T-cell (primary cell): ENCODE data around the gene CD6. TPM values are rescaled to one million over a fixed set of nuclear protein-coding genes. Genes with fewer than 3 reads are reported as not detected.
"Not testable (repeated sequence)": the region's sequence is repeated elsewhere in the genome, so short reads cannot be mapped to it uniquely, and the experiment has no call there.

ENCODE experiments used
- ATAC-seq, 4 experiments: fragments of 200-7000 bp in 3 of 4; fragments of 150-1000 bp in 1 of 4; cut with Tn5 transposase; replicated peaks in 1 of 4; 1 replicate in 3 of 4; 2 replicates in 1 of 4; pipeline ENCODE4 v1.10.0; 2021; ENCODE audit warnings: moderate library complexity in 3 of 4, mild to moderate bottlenecking in 2 of 4, moderate number of reproducible peaks in 1 of 4
- CTCF ChIA-PET, 2 donors: fragments of 300-600 bp; sonication (Branson Sonifier 250); formaldehyde crosslinking; loops; one replicate each; lab custom pipeline; 2022; ENCODE audit warnings: antibody characterized with exemption in 2 of 2; lab: Charles Lee
- POLR2A ChIA-PET, 2 donors: fragments of 300-600 bp; sonication (Branson Sonifier 250); formaldehyde crosslinking; loops; one replicate each; lab custom pipeline; 2022; ENCODE audit warnings: antibody characterized with exemption in 2 of 2; lab: Charles Lee
- DNase-seq, 35 experiments: peaks; one replicate each; pipeline versions ENCODE4 v3.0.0 to v3.0.0-alpha.2; 2013 to 2023
- H3K27ac ChIP-seq: one replicate; pipeline ENCODE4 v1.5.1; 2013; ENCODE audit warnings: low read length
- H3K27me3 ChIP-seq, 2 experiments: replicated peaks in 1 of 2; 1 replicate in 1 of 2; 2 replicates in 1 of 2; pipeline versions ENCODE4 v1.6.1 to v1.7.0; 2013; ENCODE audit warnings: low read length in 1 of 2, mixed read lengths in 1 of 2; ENCODE audit not compliant: control insufficient read depth in 2 of 2, insufficient read depth in 2 of 2; ENCODE audit errors: extremely low read depth in 1 of 2
- H3K36me3 ChIP-seq, 2 donors: 1 replicate in 1 of 2; 2 replicates in 1 of 2; pipeline versions ENCODE4 v1.6.1 to v1.7.0; 2013; ENCODE audit warnings: low read length in 1 of 2; ENCODE audit not compliant: control insufficient read depth in 2 of 2, insufficient read depth in 1 of 2; ENCODE audit errors: extremely low read depth in 1 of 2
- H3K4me1 ChIP-seq, 2 experiments: 1 replicate in 1 of 2; 2 replicates in 1 of 2; pipeline versions ENCODE4 v1.6.1 to v1.7.0; 2013; ENCODE audit warnings: low read length in 2 of 2, mixed read lengths in 1 of 2; ENCODE audit not compliant: insufficient read depth in 2 of 2, control insufficient read depth in 1 of 2; ENCODE audit errors: extremely low read depth in 1 of 2
- H3K4me3 ChIP-seq, 2 donors: 1 replicate in 1 of 2; 2 replicates in 1 of 2; pipeline versions ENCODE4 v1.5.1 to v1.7.0; 2013; ENCODE audit warnings: mild to moderate bottlenecking in 2 of 2, low read length in 1 of 2, moderate library complexity in 1 of 2; ENCODE audit not compliant: control insufficient read depth in 1 of 2; ENCODE audit errors: extremely low read depth in 1 of 2
- H3K9me3 ChIP-seq: 2 replicates; pipeline ENCODE4 v1.7.0; 2013
- H3K27ac Mint-ChIP-seq, 2 donors: one replicate each; pipeline ENCODE4 v1.8.0; 2020 to 2021; ENCODE audit warnings: mild to moderate bottlenecking in 2 of 2, mixed read lengths in 2 of 2
- H3K27me3 Mint-ChIP-seq, 2 donors: one replicate each; pipeline ENCODE4 v1.8.0; 2021 to 2022; ENCODE audit warnings: mixed read lengths in 2 of 2
- H3K36me3 Mint-ChIP-seq: one replicate; pipeline ENCODE4 v1.8.0; 2021; ENCODE audit warnings: mixed read lengths
- H3K4me1 Mint-ChIP-seq, 3 donors: one replicate each; pipeline ENCODE4 v1.8.0; 2020 to 2022; ENCODE audit warnings: mixed read lengths in 3 of 3, mild to moderate bottlenecking in 1 of 3
- H3K4me3 Mint-ChIP-seq, 3 donors: one replicate each; pipeline ENCODE4 v1.8.0; 2020 to 2022; ENCODE audit warnings: mild to moderate bottlenecking in 3 of 3, mixed read lengths in 3 of 3, moderate library complexity in 3 of 3
- H3K9me3 Mint-ChIP-seq, 3 donors: one replicate each; pipeline ENCODE4 v1.8.0; 2020 to 2022; ENCODE audit warnings: mixed read lengths in 3 of 3
- WGBS: methylation state at CpG from one replicate; pipeline ENCODE4 v1.1.5; 2013; ENCODE audit warnings: missing lambda C conversion rate; ENCODE audit not compliant: insufficient coverage; 5-methylcytosine and 5-hydroxymethylcytosine counted together
- total RNA-seq, 35 experiments: library from RNA in 6 of 35; stranded (reverse) in 6 of 35; fragments of 120-200 nt in 1 of 35; gene quantifications; one replicate each; pipeline versions ENCODE4 v1.2.1 to v1.2.4 and lab custom pipeline; 2013 to 2026

The CD6 gene
- total RNA-seq, 5 donors from 2014 or later (not counting 1 experiment from before 2014, with no cell fraction given) = 413 to 594 (median 495) TPM

GRCh38 chr11:61058583-61059259 lies 87.2 kb downstream of the CD6 start:
- Mint-ChIP-seq H3K4me1 (peaks cover 59 to 69% (median 65%) of the 10 kb centered on the region in 3 donors), H3K27ac (peak overlapping the region; percentile 80 to 81), H3K9me3 (no peaks in the 10 kb centered on the region), H3K27me3 (no peaks in the 10 kb centered on the region), H3K36me3 (peaks cover 4% of the 10 kb centered on the region), H3K4me3 (peak overlapping the region in 1 of 3 donors; percentile 55)
- peaks cover 16 to 82% of the 10 kb centered on the region in 2 experiments for H3K4me1 ChIP-seq
- POLR2A ChIA-PET = no interaction called here
- H3K27ac ChIP-seq = peak overlapping the region; percentile 16
- no peaks in the 10 kb centered on the region for H3K36me3 ChIP-seq
- DNase-seq = peak in 1 of 35 experiments; percentile 5
- no peak for ATAC-seq
- H3K4me3 ChIP-seq = no peak overlapping the region
- H3K9me3 ChIP-seq = no peaks in the 10 kb centered on the region
- CTCF ChIA-PET = no interaction called here
- no peaks in the 10 kb centered on the region for H3K27me3 ChIP-seq
- 76% methylated on average over 7 of the region's 14 CpGs for WGBS

DNA sequence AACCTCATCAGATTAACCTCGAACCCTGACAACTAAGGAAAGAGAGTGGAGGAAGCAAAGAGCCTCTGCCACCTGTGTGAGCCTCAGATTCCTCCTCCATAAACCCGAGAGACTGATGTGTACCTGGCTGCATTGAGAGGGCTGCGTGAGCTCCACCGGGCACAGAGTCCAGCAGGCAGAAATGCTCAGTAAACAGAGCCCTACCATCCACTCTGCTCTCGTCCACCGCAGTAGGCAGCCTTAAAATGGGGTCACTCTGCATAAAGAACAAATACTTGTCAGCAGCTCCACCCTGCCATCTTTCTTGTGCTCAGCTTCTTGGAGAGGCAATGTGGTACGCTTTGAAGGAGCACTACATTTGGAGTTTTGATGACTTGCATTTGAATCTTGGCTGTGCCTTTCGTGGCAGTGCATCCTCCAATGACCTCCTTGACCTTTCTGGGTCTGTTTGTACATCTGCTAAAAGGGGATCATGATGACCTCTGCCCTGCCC lies 87.8 kb downstream of the CD6 start:
- WGBS = 95% methylated on average over 4 of the region's 8 CpGs
- H3K4me3 ChIP-seq = no peak overlapping the region
- no peaks in the 10 kb centered on the region for H3K9me3 ChIP-seq
- no peaks in the 10 kb centered on the region for H3K36me3 ChIP-seq
- peaks cover 4% of the 10 kb centered on the region for H3K36me3 Mint-ChIP-seq
- peaks cover 55 to 67% (median 62%) of the 10 kb centered on the region in 3 donors for H3K4me1 Mint-ChIP-seq
- no peak for DNase-seq
- ATAC-seq = no peak
- H3K9me3 Mint-ChIP-seq = no peaks in the 10 kb centered on the region
- no peaks in the 10 kb centered on the region for H3K27me3 ChIP-seq
- H3K4me3 Mint-ChIP-seq = peak overlapping the region in 1 of 3 donors; percentile 55
- ChIA-PET CTCF (no interaction called here), POLR2A (no interaction called here)
- no peaks in the 10 kb centered on the region for H3K27me3 Mint-ChIP-seq
- H3K4me1 ChIP-seq = peaks cover 16 to 80% of the 10 kb centered on the region in 2 experiments
- H3K27ac ChIP-seq = peak overlapping the region; percentile 22
- H3K27ac Mint-ChIP-seq = peak overlapping the region; percentile 68 to 81

DNA sequence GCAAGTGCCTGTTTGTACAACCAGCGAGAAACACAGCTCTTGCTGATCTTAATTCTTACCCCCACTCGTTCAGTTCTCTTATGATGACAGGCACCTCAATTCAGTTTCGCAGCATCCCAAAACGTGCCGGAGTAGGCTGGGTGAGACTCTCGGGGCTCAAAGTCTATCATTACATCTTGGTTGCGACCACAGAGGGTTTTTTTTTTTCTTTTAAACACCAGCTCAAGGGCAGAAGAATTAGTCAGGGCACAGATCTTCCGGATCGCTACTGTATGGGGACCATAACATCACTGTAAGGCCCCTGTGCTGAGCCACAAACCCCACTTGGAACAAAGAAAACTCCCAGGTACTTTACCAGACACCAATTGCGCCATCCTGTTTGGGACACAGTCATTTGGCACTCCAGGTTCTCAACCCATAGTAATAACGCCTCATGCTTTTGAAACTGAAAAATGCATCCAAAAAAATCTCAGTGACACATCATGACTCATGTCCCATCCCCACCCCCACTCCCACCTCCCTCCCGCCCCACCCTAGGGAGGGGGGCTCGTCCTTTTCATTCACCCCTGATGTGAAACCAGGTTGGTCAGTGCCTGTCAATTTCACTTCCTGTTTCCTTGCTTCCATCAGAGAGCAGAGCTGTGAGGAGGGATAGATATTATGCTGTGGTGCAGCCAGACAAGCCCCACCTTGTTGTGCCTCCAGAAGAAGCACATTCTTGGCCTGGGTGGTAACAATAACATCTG lies 89.8 kb downstream of the CD6 start:
- H3K27ac Mint-ChIP-seq = peak overlapping the region; percentile 97
- H3K4me3 ChIP-seq = peak overlapping the region in 1 of 2 donors; percentile 26
- 0% methylated on average over 8 of the region's 13 CpGs for WGBS

DNA sequence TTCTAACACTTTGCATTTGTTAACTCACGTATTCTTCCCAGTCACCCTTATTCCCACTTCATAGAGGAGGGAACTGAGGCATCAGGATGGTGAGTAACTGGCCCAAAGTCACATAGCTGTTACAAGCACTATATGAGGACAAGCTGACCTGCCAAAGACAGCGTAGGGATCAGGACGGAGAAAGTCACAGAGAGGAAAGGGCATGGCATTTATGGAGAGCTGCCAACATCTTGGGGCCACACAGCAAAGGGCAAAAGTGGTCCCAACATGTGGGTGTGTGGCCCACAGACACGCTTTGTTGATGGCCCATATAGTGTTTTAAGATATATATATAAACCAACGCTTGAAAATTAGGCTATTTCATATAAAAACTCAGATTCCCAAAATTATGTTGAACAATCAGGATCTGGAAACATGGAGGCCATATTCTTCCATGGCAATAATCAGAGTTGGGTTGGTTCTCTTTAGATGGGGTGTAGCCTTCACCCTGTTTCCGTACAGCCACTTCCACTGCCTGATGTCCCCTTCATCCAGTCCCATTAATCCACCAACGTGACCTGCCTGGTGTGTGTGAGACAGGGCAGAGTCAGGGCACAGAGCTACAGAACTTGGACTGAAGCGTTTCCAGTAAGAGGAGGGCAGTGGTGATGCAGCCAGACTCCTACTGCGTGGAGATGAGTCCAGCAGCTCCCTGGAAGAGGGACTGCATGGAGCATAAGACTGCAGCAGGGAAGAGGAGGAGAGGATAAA lies 90.9 kb downstream of the CD6 start:
- ATAC-seq (no peak), DNase-seq (no peak)
- CTCF ChIA-PET = interaction anchor here (0.6 to 2.1 kb wide), 4 partner anchors 20 to 48 kb away, joined by 3 to 13 read pairs (median 5); no protein-coding TSS in a partner anchor
- Histone ChIP-seq H3K4me3 (no peak overlapping the region), H3K27ac (peak overlapping the region; percentile 90), H3K27me3 (no peaks in the 10 kb centered on the region), H3K4me1 (peaks cover 28 to 79% of the 10 kb centered on the region in 2 experiments), H3K36me3 (no peaks in the 10 kb centered on the region), H3K9me3 (no peaks in the 10 kb centered on the region)
- Mint-ChIP-seq H3K4me3 (peak overlapping the region in 1 of 3 donors; percentile 80), H3K27me3 (no peaks in the 10 kb centered on the region), H3K27ac (peak overlapping the region; percentile 93 to 97), H3K4me1 (peaks cover 75 to 82% (median 75%) of the 10 kb centered on the region in 3 donors), H3K9me3 (no peaks in the 10 kb centered on the region), H3K36me3 (peaks cover 4% of the 10 kb centered on the region)
- WGBS = 100% methylated on average over 4 of the region's 9 CpGs
- POLR2A ChIA-PET = interaction anchor here in 1 of 2 donors (0.6 to 1.1 kb wide), 3 partner anchors 20 to 57 kb away, joined by 3 to 5 read pairs (median 4); no protein-coding TSS in a partner anchor

More for the DNA sequence above, 89.8 kb downstream of the CD6 start:
- Histone ChIP-seq H3K4me1 (peaks cover 21 to 80% of the 10 kb centered on the region in 2 experiments), H3K27me3 (no peaks in the 10 kb centered on the region), H3K36me3 (no peaks in the 10 kb centered on the region), H3K27ac (peak overlapping the region; percentile 90), H3K9me3 (no peaks in the 10 kb centered on the region)
- peak in 31 of 35 experiments; percentile 22 to 88 (median 48) for DNase-seq
- peak; percentile 72 to 85 (median 74) for ATAC-seq
- Mint-ChIP-seq H3K36me3 (peaks cover 4% of the 10 kb centered on the region), H3K4me1 (peaks cover 64 to 75% (median 68%) of the 10 kb centered on the region in 3 donors), H3K9me3 (no peaks in the 10 kb centered on the region), H3K27me3 (no peaks in the 10 kb centered on the region), H3K4me3 (peak overlapping the region; percentile 74 to 80 (median 79))
- CTCF ChIA-PET = interaction anchor here in 1 of 2 donors (0.6 to 2.1 kb wide), 7 partner anchors 10 to 148 kb away, joined by 3 to 13 read pairs (median 4); no protein-coding TSS in a partner anchor
- POLR2A ChIA-PET = interaction anchor here (0.5 to 1.1 kb wide), 13 partner anchors 8 to 87 kb away, joined by 3 to 6 read pairs (median 4); no protein-coding TSS in a partner anchor

DNA sequence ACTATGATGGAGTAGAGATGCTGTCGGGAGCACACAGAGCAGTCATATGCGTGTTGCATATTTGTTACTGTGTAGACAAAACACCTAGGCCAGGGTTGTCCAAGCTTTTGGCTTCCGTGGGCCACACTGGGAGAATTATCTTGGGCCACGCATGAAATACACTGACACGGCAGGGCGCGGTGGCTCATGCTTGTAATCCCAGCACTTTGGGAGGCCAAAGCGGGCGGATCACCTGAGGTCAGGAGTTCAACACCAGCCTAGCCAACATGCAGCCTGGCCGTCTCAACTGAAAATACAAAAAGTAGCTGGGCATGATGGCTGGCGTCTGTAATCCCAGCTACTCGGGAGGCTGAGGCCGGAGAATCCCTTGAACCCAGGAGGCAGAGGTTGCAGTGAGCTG lies 93.8 kb downstream of the CD6 start:
- WGBS = 94% methylated on average over 10 of the region's 13 CpGs
- ChIA-PET POLR2A (interaction anchor here (0.6 to 1.1 kb wide), 3 partner anchors 26 to 42 kb away, joined by 3 to 5 read pairs (median 5); no protein-coding TSS in a partner anchor), CTCF (interaction anchor here (0.6 to 1.4 kb wide), 2 partner anchors 23 to 244 kb away, joined by 3 to 4 read pairs; no protein-coding TSS in a partner anchor)
- H3K4me3 ChIP-seq, H3K27me3 Mint-ChIP-seq, H3K36me3 Mint-ChIP-seq, ATAC-seq, H3K9me3 Mint-ChIP-seq, H3K27me3 ChIP-seq, H3K36me3 ChIP-seq, H3K27ac ChIP-seq, H3K9me3 ChIP-seq: not testable (repeated sequence)
- DNase-seq = peak in 1 of 35 experiments; percentile 5
- peaks cover 34 to 85% of the 10 kb centered on the region in 2 experiments for H3K4me1 ChIP-seq
- peak overlapping the region; percentile 66 to 69 (median 69) for H3K4me3 Mint-ChIP-seq
- H3K4me1 Mint-ChIP-seq = peaks cover 81 to 90% (median 88%) of the 10 kb centered on the region in 3 donors
- H3K27ac Mint-ChIP-seq = peak overlapping the region; percentile 89 to 91
